Neural crest cell (in vitro differentiated cells): ENCODE results near the gene SLC5A11. TPM values are rescaled to one million over a fixed set of nuclear protein-coding genes. Genes with fewer than 3 reads are reported as not detected.

Experiments
- DNase-seq: peaks from one replicate; pipeline ENCODE4 v3.0.0; 2021; ENCODE audit warnings: low read depth, mixed read lengths, low spot score
- H3K27ac Mint-ChIP-seq: one replicate; pipeline ENCODE4 v1.8.0; 2021; ENCODE audit warnings: mild to moderate bottlenecking, mixed read lengths; ENCODE audit not compliant: unreplicated experiment
- H3K27me3 Mint-ChIP-seq: 2 replicates; pipeline ENCODE4 v1.8.0; 2021; ENCODE audit warnings: low read depth, mild to moderate bottlenecking, mixed read lengths
- H3K36me3 Mint-ChIP-seq: 2 replicates; pipeline ENCODE4 v1.8.0; 2021; ENCODE audit warnings: low read depth, mild to moderate bottlenecking, mixed read lengths
- H3K4me1 Mint-ChIP-seq: 2 replicates; pipeline ENCODE4 v1.8.0; 2021; ENCODE audit warnings: mixed read lengths
- H3K4me3 Mint-ChIP-seq: one replicate; pipeline ENCODE4 v1.8.0; 2021; ENCODE audit warnings: mild to moderate bottlenecking, mixed read lengths
- H3K9me3 Mint-ChIP-seq: 2 replicates; pipeline ENCODE4 v1.8.0; 2021; ENCODE audit warnings: mixed read lengths
- total RNA-seq: library from RNA; stranded (reverse); gene quantifications from 2 replicates; pipeline ENCODE4 v1.2.1, GENCODE V29; 2021
- TF ChIP-seq, protein P1 (sequence below): fragments of 200-600 bp; sonication (generic); conservative IDR thresholded peaks from 2 replicates; pipeline ENCODE4 v1.5.0; 2021; ENCODE audit warnings: antibody characterized with exemption, mild to moderate bottlenecking

Gene SLC5A11
- total RNA-seq, 1 donor from 2014 or later: not detected

DNA sequence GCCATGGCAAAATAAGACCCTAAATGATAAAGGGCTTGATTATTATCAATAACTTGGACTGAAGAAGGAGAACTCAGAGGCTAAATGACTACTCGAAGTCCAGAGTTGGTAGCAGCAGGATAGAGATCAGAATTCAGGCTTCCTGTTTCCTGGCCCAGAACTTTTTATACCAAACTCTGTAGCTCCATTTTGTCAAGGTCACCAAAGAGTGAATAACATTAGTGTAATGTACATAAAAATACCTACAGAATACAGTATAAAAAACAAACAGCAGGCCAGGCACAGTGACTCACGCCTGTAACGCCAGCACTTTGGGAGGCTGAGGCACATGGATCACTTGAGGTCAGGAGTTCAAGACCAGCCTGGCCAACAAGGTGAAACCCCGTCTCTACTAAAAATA is 90.4 kb downstream of the SLC5A11 start:
- Mint-ChIP-seq H3K27me3 (no peaks in the 10 kb centered on the region), H3K4me1 (no peaks in the 10 kb centered on the region), H3K4me3 (no peak overlapping the region)

DNA sequence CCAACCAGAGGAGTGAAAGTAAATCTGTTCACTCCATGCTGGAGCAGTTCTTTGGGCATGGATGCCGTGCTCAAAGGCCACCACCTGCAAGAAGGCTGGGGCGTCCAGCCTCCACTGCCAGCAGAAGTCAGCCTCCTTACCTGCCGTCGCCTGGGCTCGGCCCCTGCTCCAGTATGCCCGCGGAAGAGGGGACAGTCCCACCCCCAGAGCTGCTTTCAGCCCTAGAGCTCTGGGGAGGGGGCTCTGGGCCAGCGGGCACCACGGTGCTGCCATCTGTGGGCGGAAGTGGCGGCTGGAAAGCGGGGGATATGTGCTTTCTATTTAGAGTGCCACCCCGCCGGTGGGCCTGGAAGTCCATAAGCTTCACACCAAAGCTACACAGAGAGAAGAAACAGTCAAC is 93.5 kb downstream of the SLC5A11 start:
- Mint-ChIP-seq H3K9me3 (no peaks in the 10 kb centered on the region), H3K27ac (no peak overlapping the region), H3K36me3 (peaks cover 16% of the 10 kb centered on the region), H3K4me1 (no peaks in the 10 kb centered on the region), H3K27me3 (no peaks in the 10 kb centered on the region), H3K4me3 (no peak overlapping the region)
- no peak for DNase-seq
- TF ChIP-seq, protein P1, sequence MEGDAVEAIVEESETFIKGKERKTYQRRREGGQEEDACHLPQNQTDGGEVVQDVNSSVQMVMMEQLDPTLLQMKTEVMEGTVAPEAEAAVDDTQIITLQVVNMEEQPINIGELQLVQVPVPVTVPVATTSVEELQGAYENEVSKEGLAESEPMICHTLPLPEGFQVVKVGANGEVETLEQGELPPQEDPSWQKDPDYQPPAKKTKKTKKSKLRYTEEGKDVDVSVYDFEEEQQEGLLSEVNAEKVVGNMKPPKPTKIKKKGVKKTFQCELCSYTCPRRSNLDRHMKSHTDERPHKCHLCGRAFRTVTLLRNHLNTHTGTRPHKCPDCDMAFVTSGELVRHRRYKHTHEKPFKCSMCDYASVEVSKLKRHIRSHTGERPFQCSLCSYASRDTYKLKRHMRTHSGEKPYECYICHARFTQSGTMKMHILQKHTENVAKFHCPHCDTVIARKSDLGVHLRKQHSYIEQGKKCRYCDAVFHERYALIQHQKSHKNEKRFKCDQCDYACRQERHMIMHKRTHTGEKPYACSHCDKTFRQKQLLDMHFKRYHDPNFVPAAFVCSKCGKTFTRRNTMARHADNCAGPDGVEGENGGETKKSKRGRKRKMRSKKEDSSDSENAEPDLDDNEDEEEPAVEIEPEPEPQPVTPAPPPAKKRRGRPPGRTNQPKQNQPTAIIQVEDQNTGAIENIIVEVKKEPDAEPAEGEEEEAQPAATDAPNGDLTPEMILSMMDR: no peak

More for the DNA sequence above, 90.4 kb downstream of the SLC5A11 start:
- Mint-ChIP-seq H3K9me3 (no peaks in the 10 kb centered on the region), H3K27ac (no peak overlapping the region), H3K36me3 (peaks cover 8% of the 10 kb centered on the region)
- no peak for DNase-seq
- TF ChIP-seq, protein P1: no peak

DNA sequence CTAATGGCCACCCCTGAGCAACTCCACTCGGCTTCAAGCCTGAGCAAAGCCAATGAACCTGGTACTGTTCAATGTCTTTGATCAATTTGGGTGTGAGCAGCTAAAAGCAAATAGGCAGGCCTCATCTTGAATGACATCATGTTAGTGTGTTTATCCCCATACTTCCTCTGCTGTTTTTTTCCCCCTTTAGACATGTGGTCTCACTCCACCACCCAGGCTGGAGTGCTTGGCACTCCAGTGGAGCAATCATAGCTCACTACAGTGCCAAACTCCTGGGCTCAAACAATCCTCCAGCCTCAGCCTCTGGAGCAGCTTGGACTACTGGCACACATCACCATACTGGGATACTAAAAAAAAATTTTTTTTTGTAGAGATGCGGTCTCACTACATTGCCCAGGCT is 94.0 kb downstream of the SLC5A11 start:
- Mint-ChIP-seq H3K27ac (no peak overlapping the region), H3K4me3 (no peak overlapping the region), H3K27me3 (no peaks in the 10 kb centered on the region), H3K4me1 (no peaks in the 10 kb centered on the region), H3K36me3 (peaks cover 14% of the 10 kb centered on the region), H3K9me3 (no peaks in the 10 kb centered on the region)
- no peak for DNase-seq
- TF ChIP-seq, protein P1: no peak

DNA sequence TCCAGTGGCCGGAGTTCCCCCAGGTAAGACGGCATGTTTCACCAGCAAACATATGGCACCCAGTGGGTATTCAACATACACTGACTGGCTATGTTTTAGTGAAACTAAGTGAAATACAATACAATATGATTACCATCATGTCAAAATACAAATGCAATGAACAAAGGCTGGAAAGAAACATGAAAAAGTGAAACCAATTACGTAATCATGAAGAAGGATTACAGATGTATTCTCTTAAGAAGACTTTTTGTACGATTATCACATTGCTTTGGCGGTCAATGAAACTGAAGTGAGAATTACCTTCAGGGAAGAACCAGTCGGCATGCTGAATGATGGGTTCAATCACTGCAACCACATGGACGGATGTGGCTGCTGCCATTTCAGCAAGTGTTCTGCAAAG is 97.7 kb downstream of the SLC5A11 start:
- Mint-ChIP-seq H3K4me3 (no peak overlapping the region), H3K27me3 (no peaks in the 10 kb centered on the region), H3K27ac (no peak overlapping the region), H3K9me3 (no peaks in the 10 kb centered on the region), H3K36me3 (peaks cover 17% of the 10 kb centered on the region), H3K4me1 (no peaks in the 10 kb centered on the region)
- no peak for DNase-seq
- TF ChIP-seq, protein P1: no peak

DNA sequence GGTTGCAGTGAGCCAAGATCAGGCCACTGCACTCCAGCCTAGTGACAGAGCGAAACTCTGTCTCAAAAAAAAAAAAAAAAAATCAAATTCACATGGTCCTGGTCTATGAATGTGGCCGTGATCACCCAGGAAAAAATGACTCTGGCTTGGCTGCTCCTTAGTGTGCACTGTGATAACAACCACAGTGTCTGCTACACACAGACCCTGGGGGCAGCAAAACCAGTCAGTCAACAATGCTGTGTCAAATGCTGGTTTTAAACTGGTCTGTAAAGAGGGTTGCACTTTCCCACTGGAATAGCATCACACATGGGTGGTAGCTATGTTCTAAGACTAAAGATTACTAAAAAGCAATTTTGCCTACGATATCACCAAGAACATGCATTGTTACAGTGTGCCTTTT is 98.4 kb downstream of the SLC5A11 start:
- no peaks in the 10 kb centered on the region for H3K4me1 Mint-ChIP-seq
- H3K27me3 Mint-ChIP-seq: no peaks in the 10 kb centered on the region

More for the DNA sequence above, 98.4 kb downstream of the SLC5A11 start:
- no peak for DNase-seq
- Mint-ChIP-seq H3K9me3 (no peaks in the 10 kb centered on the region), H3K4me3 (no peak overlapping the region), H3K27ac (no peak overlapping the region), H3K36me3 (peaks cover 19% of the 10 kb centered on the region)
- TF ChIP-seq, protein P1: no peak
